Measurements from ENCODE around the gene NCOR1.
"Not testable (repeated sequence)": the region's sequence is repeated elsewhere in the genome, so short reads cannot be mapped to it uniquely, and the experiment has no call there.

NCOR1 gene

DNA sequence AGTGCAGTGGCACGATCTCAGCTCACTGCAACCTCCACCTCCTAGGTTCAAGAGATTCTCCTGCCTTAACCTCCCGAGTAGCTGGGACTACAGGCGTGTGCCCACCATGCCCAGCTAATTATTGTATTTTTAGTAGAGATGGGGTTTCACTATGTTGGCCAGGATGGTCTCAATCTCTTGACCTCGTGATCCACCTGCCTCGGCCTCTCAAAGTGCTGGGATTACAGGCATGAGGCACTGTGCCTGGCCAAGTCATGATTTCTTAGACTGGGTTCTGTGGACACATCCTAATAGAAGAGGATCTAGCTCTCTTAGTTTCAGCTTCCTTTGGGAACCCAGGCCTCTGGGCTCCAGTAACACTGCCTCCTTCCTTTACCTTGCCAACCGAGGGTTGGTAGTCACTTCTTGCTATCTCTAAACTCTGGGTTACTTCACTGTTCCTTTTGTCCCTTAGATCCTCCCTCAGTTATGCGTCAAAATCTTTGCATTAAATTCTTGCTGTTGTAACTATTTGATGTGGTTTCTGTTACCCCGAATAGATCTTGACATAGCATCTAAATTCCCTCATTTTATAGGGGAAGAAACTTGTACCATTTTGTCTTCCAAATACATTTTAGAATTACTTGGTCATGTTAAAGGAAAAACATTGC is 14.7 kb upstream of the NCOR1 start:
- H3K18ac ChIP-seq (ENCODE audit: low read length); H2AK5ac ChIP-seq (ENCODE audit: low read length); H2BK12ac ChIP-seq (ENCODE audit: low read length); H3K36me3 ChIP-seq (ENCODE audit: control insufficient read depth in 1 of 2, insufficient read depth in 2 of 2, low read length in 2 of 2); H4K8ac ChIP-seq (ENCODE audit: low read depth, low read length); H3K9ac ChIP-seq (ENCODE audit: low read length); H3K9me3 ChIP-seq (ENCODE audit: insufficient read depth, low read depth, low read length); H3K23ac ChIP-seq (ENCODE audit: low read length); H2BK120ac ChIP-seq (ENCODE audit: insufficient read depth, low read length, poor library complexity); DNase-seq; H3K4ac ChIP-seq (ENCODE audit: low read depth, low read length); H3K4me1 ChIP-seq (ENCODE audit: control insufficient read depth in 1 of 2, insufficient read depth in 2 of 2, low read length in 2 of 2); H3K4me3 ChIP-seq (ENCODE audit: low read depth, low read length); H2BK5ac ChIP-seq (ENCODE audit: low read depth, low read length, poor library complexity); H4K91ac ChIP-seq (ENCODE audit: low read depth, low read length); H3K4me2 ChIP-seq (ENCODE audit: low read length); H3K79me2 ChIP-seq (ENCODE audit: control insufficient read depth, insufficient read depth, low read length, poor library complexity); H3K27ac ChIP-seq (ENCODE audit: low read depth, low read length); H3K14ac ChIP-seq (ENCODE audit: low read length); H2AFZ ChIP-seq (ENCODE audit: insufficient read depth, low read length, poor library complexity); H4K12ac ChIP-seq (ENCODE audit: low read depth, low read length); H3K79me1 ChIP-seq (ENCODE audit: low read length); H3K27me3 ChIP-seq (ENCODE audit: insufficient read depth, low read length): not testable (repeated sequence)
- no CpG with 5 or more reads among the region's 8 CpGs for WGBS (ENCODE audit: extremely low coverage, insufficient coverage, insufficient read length)

GRCh38 chr17:16222406-16222805 is 7.1 kb upstream of the NCOR1 start:
- H3K4me2 ChIP-seq (ENCODE audit: low read length): no peak overlapping the region
- no peak overlapping the region for H3K4ac ChIP-seq (ENCODE audit: low read depth, low read length)
- no peak overlapping the region for H2AFZ ChIP-seq (ENCODE audit: insufficient read depth, low read length, poor library complexity)
- H3K4me1 ChIP-seq (ENCODE audit: control insufficient read depth in 1 of 2, insufficient read depth in 2 of 2, low read length in 2 of 2): no peaks in the 10 kb centered on the region
- no peaks in the 10 kb centered on the region for H3K79me1 ChIP-seq (ENCODE audit: low read length)
- no peaks in the 10 kb centered on the region for H3K27me3 ChIP-seq (ENCODE audit: insufficient read depth, low read length)
- peaks cover under 1% of the 10 kb centered on the region for H3K79me2 ChIP-seq (ENCODE audit: control insufficient read depth, insufficient read depth, low read length, poor library complexity)
- no peak overlapping the region for H3K23ac ChIP-seq (ENCODE audit: low read length)
- H3K4me3 ChIP-seq (ENCODE audit: low read depth, low read length): no peak overlapping the region
- DNase-seq: no peak
- no peak overlapping the region for H3K18ac ChIP-seq (ENCODE audit: low read length)
- H3K27ac ChIP-seq (ENCODE audit: low read depth, low read length): no peak overlapping the region
- no peak overlapping the region for H2BK5ac ChIP-seq (ENCODE audit: low read depth, low read length, poor library complexity)
- no peaks in the 10 kb centered on the region for H3K36me3 ChIP-seq (ENCODE audit: control insufficient read depth in 1 of 2, insufficient read depth in 2 of 2, low read length in 2 of 2)
- no peak overlapping the region for H4K8ac ChIP-seq (ENCODE audit: low read depth, low read length)
- no peak overlapping the region for H2AK5ac ChIP-seq (ENCODE audit: low read length)
- no peak overlapping the region for H2BK12ac ChIP-seq (ENCODE audit: low read length)
- H2BK120ac ChIP-seq (ENCODE audit: insufficient read depth, low read length, poor library complexity): no peak overlapping the region
- WGBS (ENCODE audit: extremely low coverage, insufficient coverage, insufficient read length): no CpG with 5 or more reads among the region's 3 CpGs
- no peak overlapping the region for H3K9ac ChIP-seq (ENCODE audit: low read length)
- H3K9me3 ChIP-seq (ENCODE audit: insufficient read depth, low read depth, low read length): no peaks in the 10 kb centered on the region
- no peak overlapping the region for H4K12ac ChIP-seq (ENCODE audit: low read depth, low read length)
- no peak overlapping the region for H4K91ac ChIP-seq (ENCODE audit: low read depth, low read length)
- no peak overlapping the region for H3K14ac ChIP-seq (ENCODE audit: low read length)

DNA sequence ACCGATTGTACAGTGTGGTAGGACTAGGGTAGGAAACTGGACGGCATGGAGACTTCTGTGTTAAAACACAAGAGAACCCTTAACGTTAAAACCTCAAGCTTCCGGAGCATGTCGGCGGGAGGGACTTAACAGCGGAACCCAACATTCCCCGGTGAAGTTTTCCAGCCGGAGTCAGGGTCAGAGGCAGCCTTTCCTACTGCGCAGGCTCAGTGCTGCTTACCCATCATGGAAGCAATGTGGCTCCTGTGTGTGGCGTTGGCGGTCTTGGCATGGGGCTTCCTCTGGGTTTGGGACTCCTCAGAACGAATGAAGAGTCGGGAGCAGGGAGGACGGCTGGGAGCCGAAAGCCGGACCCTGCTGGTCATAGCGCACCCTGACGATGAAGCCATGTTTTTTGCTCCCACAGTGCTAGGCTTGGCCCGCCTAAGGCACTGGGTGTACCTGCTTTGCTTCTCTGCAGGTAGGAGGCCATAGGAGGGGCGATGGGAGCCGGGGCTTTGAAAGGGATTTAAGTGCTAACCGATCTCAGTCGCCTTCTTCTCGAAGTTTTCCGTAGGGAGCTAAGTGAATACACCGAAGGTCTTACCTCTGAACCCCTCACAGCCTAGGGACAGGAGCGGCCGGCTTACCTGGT is 1.8 kb upstream of the NCOR1 start, which contains the start of gene PIGL:
TSS of gene PIGL (plus strand) at position 209 of the 634 bp plus-strand sequence. CDS start at position 226, 17 bp downstream.
- Histone ChIP-seq H3K9me3 (ENCODE audit: insufficient read depth, low read depth, low read length) (no peaks in the 10 kb centered on the region), H3K27ac (ENCODE audit: low read depth, low read length) (peak within 1 kb of the TSS; percentile 95), H3K9ac (ENCODE audit: low read length) (peak within 1 kb of the TSS; percentile 86), H4K8ac (ENCODE audit: low read depth, low read length) (peak within 1 kb of the TSS; percentile 96), H2AFZ (ENCODE audit: insufficient read depth, low read length, poor library complexity) (peak within 1 kb of the TSS; percentile 81), H2BK12ac (ENCODE audit: low read length) (no peak within 1 kb of the TSS), H2AK5ac (ENCODE audit: low read length) (no peak within 1 kb of the TSS), H2BK5ac (ENCODE audit: low read depth, low read length, poor library complexity) (no peak within 1 kb of the TSS), H3K79me2 (ENCODE audit: control insufficient read depth, insufficient read depth, low read length, poor library complexity) (peaks cover 18% of the 10 kb centered on the region), H3K4me2 (ENCODE audit: low read length) (peak within 1 kb of the TSS; percentile 90), H3K36me3 (ENCODE audit: control insufficient read depth in 1 of 2, insufficient read depth in 2 of 2, low read length in 2 of 2) (no peaks in the 10 kb centered on the region), H3K18ac (ENCODE audit: low read length) (peak within 1 kb of the TSS; percentile 62), H3K4me1 (ENCODE audit: control insufficient read depth in 1 of 2, insufficient read depth in 2 of 2, low read length in 2 of 2) (peaks cover 4% of the 10 kb centered on the region in 2 experiments), H4K91ac (ENCODE audit: low read depth, low read length) (peak within 1 kb of the TSS; percentile 76), H3K23ac (ENCODE audit: low read length) (no peak within 1 kb of the TSS), H3K4ac (ENCODE audit: low read depth, low read length) (peak within 1 kb of the TSS; percentile 18), H3K14ac (ENCODE audit: low read length) (peak within 1 kb of the TSS; percentile 92), H2BK120ac (ENCODE audit: insufficient read depth, low read length, poor library complexity) (peak within 1 kb of the TSS; percentile 27), H4K12ac (ENCODE audit: low read depth, low read length) (peak within 1 kb of the TSS; percentile 86), H3K27me3 (ENCODE audit: insufficient read depth, low read length) (no peaks in the 10 kb centered on the region), H3K79me1 (ENCODE audit: low read length) (peaks cover 15% of the 10 kb centered on the region), H3K4me3 (ENCODE audit: low read depth, low read length) (peak within 1 kb of the TSS; percentile 93)
- no CpG with 5 or more reads among the region's 29 CpGs for WGBS (ENCODE audit: extremely low coverage, insufficient coverage, insufficient read length)
- DNase-seq: peak; percentile 89 to 95

- H2AFZ ChIP-seq (ENCODE audit: insufficient read depth, low read length, poor library complexity); H3K9me3 ChIP-seq (ENCODE audit: insufficient read depth, low read depth, low read length); H3K4ac ChIP-seq (ENCODE audit: low read depth, low read length); H3K14ac ChIP-seq (ENCODE audit: low read length); H2BK120ac ChIP-seq (ENCODE audit: insufficient read depth, low read length, poor library complexity); H3K27me3 ChIP-seq (ENCODE audit: insufficient read depth, low read length); H3K9ac ChIP-seq (ENCODE audit: low read length); H3K4me1 ChIP-seq (ENCODE audit: control insufficient read depth in 1 of 2, insufficient read depth in 2 of 2, low read length in 2 of 2); H3K18ac ChIP-seq (ENCODE audit: low read length); H3K4me3 ChIP-seq (ENCODE audit: low read depth, low read length); H2AK5ac ChIP-seq (ENCODE audit: low read length); DNase-seq; H2BK5ac ChIP-seq (ENCODE audit: low read depth, low read length, poor library complexity); H2BK12ac ChIP-seq (ENCODE audit: low read length); H3K23ac ChIP-seq (ENCODE audit: low read length); H3K36me3 ChIP-seq (ENCODE audit: control insufficient read depth in 1 of 2, insufficient read depth in 2 of 2, low read length in 2 of 2): not testable (repeated sequence)
- WGBS (ENCODE audit: extremely low coverage, insufficient coverage, insufficient read length): no CpG with 5 or more reads among the region's 38 CpGs
- Histone ChIP-seq H3K4me2 (ENCODE audit: low read length) (peak overlapping the region; percentile 90), H4K8ac (ENCODE audit: low read depth, low read length) (peak overlapping the region; percentile 96), H4K91ac (ENCODE audit: low read depth, low read length) (peak overlapping the region; percentile 76), H3K27ac (ENCODE audit: low read depth, low read length) (peak overlapping the region; percentile 95), H4K12ac (ENCODE audit: low read depth, low read length) (peak overlapping the region; percentile 86), H3K79me2 (ENCODE audit: control insufficient read depth, insufficient read depth, low read length, poor library complexity) (peaks cover 20% of the 10 kb centered on the region), H3K79me1 (ENCODE audit: low read length) (peaks cover 15% of the 10 kb centered on the region)
Measured at GRCh38 chr17:16216341-16217001, 1.1 kb upstream of the NCOR1 start.
